Brain microvascular endothelial cell (primary cell): ENCODE data around the gene RAB13.
"Not testable (repeated sequence)": the region's sequence is repeated elsewhere in the genome, so short reads cannot be mapped to it uniquely, and the experiment has no call there.

ENCODE experiments used
- DNase-seq: peaks from one replicate; pipeline ENCODE4 v3.0.0-alpha.2; 2020
- H3K27ac ChIP-seq: fragments of 250-450 bp; sonication (Bioruptor Pico); 2 replicates; pipeline ENCODE4 v1.5.1; 2020; ENCODE audit warnings: mild to moderate bottlenecking, moderate library complexity
- H3K27me3 ChIP-seq: fragments of 250-450 bp; sonication (Bioruptor Pico); replicated peaks from 2 replicates; pipeline ENCODE4 v1.5.1; 2020; ENCODE audit warnings: mild to moderate bottlenecking
- H3K36me3 ChIP-seq: fragments of 250-450 bp; sonication (Bioruptor Pico); replicated peaks from 2 replicates; pipeline ENCODE4 v1.5.1; 2020; ENCODE audit warnings: mild to moderate bottlenecking
- H3K4me3 ChIP-seq: 2 replicates; pipeline ENCODE4 v1.5.1; 2011; ENCODE audit warnings: low read depth, mild to moderate bottlenecking, control low read depth, low read length, moderate library complexity
- CTCF ChIP-seq: IDR thresholded peaks from 2 replicates; pipeline ENCODE4 v1.5.1; 2011; ENCODE audit warnings: low read depth, mild to moderate bottlenecking, moderate library complexity, low read length, control low read depth, inconsistent platforms; ENCODE audit errors: missing control alignments
- in situ Hi-C: cut with HindIII; loops from 2 replicates; pipeline ENCODE4 v1.10.0; 2017; ENCODE audit warnings: low sequenced_read_pairs, low pct_ligation_motif_present

The RAB13 gene

GRCh38 chr1:153984123-153984894, 1.8 kb downstream of the RAB13 start:
- Histone ChIP-seq H3K27me3 (no peaks in the 10 kb centered on the region), H3K4me3 (peak overlapping the region; percentile 71), H3K27ac (no peak overlapping the region), H3K36me3 (peaks cover 24% of the 10 kb centered on the region)
- DNase-seq = no peak
- no peak for TF ChIP-seq CTCF
- in situ Hi-C loops = no loop called here

- H3K27me3 ChIP-seq, H3K27ac ChIP-seq, H3K4me3 ChIP-seq, in situ Hi-C loops, DNase-seq: not testable (repeated sequence)
- peaks cover 28% of the 10 kb centered on the region for H3K36me3 ChIP-seq
Observed at GRCh38 chr1:153981735-153982134, 4.4 kb downstream of the RAB13 start.

GRCh38 chr1:153979091-153979490, 7.0 kb downstream of the RAB13 start:
- H3K36me3 ChIP-seq = peaks cover 46% of the 10 kb centered on the region
- DNase-seq, H3K27ac ChIP-seq, in situ Hi-C loops, H3K27me3 ChIP-seq, H3K4me3 ChIP-seq: not testable (repeated sequence)

- no peak for DNase-seq
- in situ Hi-C loops = no loop called here
- no peak for TF ChIP-seq CTCF
- no peak overlapping the region for H3K27ac ChIP-seq
- no peaks in the 10 kb centered on the region for H3K27me3 ChIP-seq
- H3K4me3 ChIP-seq = peak overlapping the region; percentile 97
- peaks cover 48% of the 10 kb centered on the region for H3K36me3 ChIP-seq
Observed at GRCh38 chr1:153978274-153978909, 7.7 kb downstream of the RAB13 start.

GRCh38 chr1:153977250-153978240, 8.6 kb downstream of the RAB13 start, which contains the start of gene JTB:
TSS of gene JTB (minus strand) at chr1:153977674. CDS start at chr1:153977252, 422 bp downstream.
- H3K27ac ChIP-seq = peak within 1 kb of the TSS; percentile 62
- peak; percentile 85 for DNase-seq
- no peak for TF ChIP-seq CTCF
- peak within 1 kb of the TSS; percentile 97 for H3K4me3 ChIP-seq
- in situ Hi-C loops = no loop called here
- H3K27me3 ChIP-seq = no peaks in the 10 kb centered on the region
- peaks cover 43% of the 10 kb centered on the region for H3K36me3 ChIP-seq

GRCh38 chr1:153976819-153977249, 9.3 kb downstream of the RAB13 start:
- Histone ChIP-seq H3K27me3 (no peaks in the 10 kb centered on the region), H3K4me3 (peak overlapping the region; percentile 97), H3K27ac (peak overlapping the region; percentile 62), H3K36me3 (peaks cover 38% of the 10 kb centered on the region)
- no peak for TF ChIP-seq CTCF
- no peak for DNase-seq
- in situ Hi-C loops = no loop called here
